HG03457 (cell line): ENCODE results near the gene SRA1.
A peak's percentile ranks its signal among the peaks of the same experiment; 100 is the strongest.
"Not testable (repeated sequence)": the region's sequence is repeated elsewhere in the genome, so short reads cannot be mapped to it uniquely, and the experiment has no call there.

Experiments used
- ATAC-seq: cut with Tn5 transposase; IDR thresholded peaks from one replicate; pipeline ENCODE4 v1.9.1; 2021; ENCODE audit warnings: moderate number of reproducible peaks; ENCODE audit not compliant: unreplicated experiment

SRA1 gene

GRCh38 chr5:140557136-140557805, at the start of gene SRA1:
TSS of gene SRA1 (minus strand) at chr5:140557473. CDS start at chr5:140557452, 21 bp downstream.
- peak; percentile 94 for ATAC-seq

GRCh38 chr5:140607031-140607430, 49.8 kb upstream of the SRA1 start:
- ATAC-seq, result no peak

GRCh38 chr5:140605879-140606278, 48.6 kb upstream of the SRA1 start:
- ATAC-seq, result no peak

GRCh38 chr5:140603734-140604133, 46.5 kb upstream of the SRA1 start:
- ATAC-seq, result no peak

GRCh38 chr5:140603446-140603698, 46.1 kb upstream of the SRA1 start:
- not testable (repeated sequence) for ATAC-seq

GRCh38 chr5:140602147-140602546, 44.9 kb upstream of the SRA1 start:
- no peak for ATAC-seq

GRCh38 chr5:140600096-140600495, 42.8 kb upstream of the SRA1 start:
- ATAC-seq, result no peak

GRCh38 chr5:140598836-140599235, 41.6 kb upstream of the SRA1 start:
- ATAC-seq, result no peak

- ATAC-seq, result no peak
These were observed 39.1 kb upstream of the SRA1 start for GRCh38 chr5:140596321-140596741.

- ATAC-seq, result no peak
These were observed 38.4 kb upstream of the SRA1 start for GRCh38 chr5:140595538-140596300.

- ATAC-seq, result no peak
These were observed 36.9 kb upstream of the SRA1 start for GRCh38 chr5:140594169-140594568.

GRCh38 chr5:140593070-140593469, 35.8 kb upstream of the SRA1 start:
- ATAC-seq, result not testable (repeated sequence)

GRCh38 chr5:140591747-140592372, 34.6 kb upstream of the SRA1 start:
- no peak for ATAC-seq

- ATAC-seq, result no peak
These were observed 33.6 kb upstream of the SRA1 start for GRCh38 chr5:140590861-140591260.

- ATAC-seq, result no peak
These were observed 31.2 kb upstream of the SRA1 start for GRCh38 chr5:140588311-140589070.

GRCh38 chr5:140587495-140587894, 30.2 kb upstream of the SRA1 start:
- no peak for ATAC-seq

- ATAC-seq, result not testable (repeated sequence)
These were observed 22.0 kb upstream of the SRA1 start for GRCh38 chr5:140579188-140579747.

- no peak for ATAC-seq
These were observed 19.5 kb upstream of the SRA1 start for GRCh38 chr5:140576776-140577201.

GRCh38 chr5:140575309-140575708, 18.0 kb upstream of the SRA1 start:
- ATAC-seq, result no peak

GRCh38 chr5:140574165-140574564, 16.9 kb upstream of the SRA1 start:
- no peak for ATAC-seq

GRCh38 chr5:140573683-140574082, 16.4 kb upstream of the SRA1 start:
- ATAC-seq, result no peak
